H1 (cell line): Measurements from ENCODE around the gene REM2. TPM values are rescaled to one million over a fixed set of nuclear protein-coding genes. Genes with fewer than 3 reads are reported as not detected.

Source experiments
- CTCF ChIA-PET: fragments of 300-600 bp; sonication (Branson Sonifier 250); formaldehyde crosslinking; loops from one replicate; lab custom pipeline; 2021; ENCODE audit not compliant: partially characterized antibody; lab: Charles Lee
- POLR2A ChIA-PET: fragments of 300-600 bp; sonication (Branson Sonifier 250); formaldehyde crosslinking; loops from one replicate; lab custom pipeline; 2021; ENCODE audit warnings: inconsistent platforms; ENCODE audit not compliant: partially characterized antibody; lab: Charles Lee
- DNase-seq, 2 experiments: peaks; one replicate each; pipeline versions ENCODE4 v3.0.0 to v3.0.0-alpha.2; 2010 to 2022; ENCODE audit warnings: low spot score in 2 of 2, low read depth in 1 of 2, mixed read lengths in 1 of 2
- FAIRE-seq: peaks from 2 replicates; lab custom pipeline; 2011; peaks lifted over from hg19 to GRCh38; lab: Jason Lieb, UNC
- H2AFZ ChIP-seq: 2 replicates; pipeline ENCODE4 v1.8.1; 2012; ENCODE audit warnings: low read length, inconsistent platforms
- H2AK5ac ChIP-seq: 2 replicates; pipeline ENCODE4 v1.6.1; 2013; ENCODE audit warnings: low read depth, low read length
- H2BK120ac ChIP-seq: replicated peaks from 2 replicates; pipeline ENCODE3; 2013; ENCODE audit warnings: low read depth, low read length, inconsistent platforms
- H2BK12ac ChIP-seq: 2 replicates; pipeline ENCODE4 v1.6.1; 2013; ENCODE audit warnings: low read depth, low read length
- H2BK15ac ChIP-seq: 2 replicates; pipeline ENCODE4 v1.6.1; 2013; ENCODE audit warnings: low read length
- H2BK20ac ChIP-seq: 2 replicates; pipeline ENCODE4 v1.6.1; 2013; ENCODE audit warnings: low read length
- H2BK5ac ChIP-seq: 2 replicates; pipeline ENCODE4 v1.6.1; 2013; ENCODE audit warnings: low read depth, low read length
- H3K14ac ChIP-seq: 2 replicates; pipeline ENCODE4 v1.6.1; 2013; ENCODE audit warnings: inconsistent platforms; ENCODE audit not compliant: insufficient read length
- H3K18ac ChIP-seq: 2 replicates; pipeline ENCODE4 v1.6.1; 2013; ENCODE audit warnings: low read length; ENCODE audit errors: extremely low read depth
- H3K23ac ChIP-seq: 2 replicates; pipeline ENCODE4 v1.6.1; 2013; ENCODE audit warnings: inconsistent platforms; ENCODE audit not compliant: insufficient read length
- H3K23me2 ChIP-seq: 2 replicates; pipeline ENCODE4 v1.6.1; 2013; ENCODE audit warnings: low read depth, low read length
- H3K27ac ChIP-seq: 2 replicates; pipeline ENCODE4 v1.6.1; 2011; ENCODE audit warnings: low read depth, low read length, inconsistent platforms
- H3K27me3 ChIP-seq, 4 experiments: replicated peaks in 1 of 4; 1 replicate in 1 of 4; 2 replicates in 3 of 4; pipeline versions ENCODE4 v1.6.1 to v1.8.1; 2011 to 2013; ENCODE audit warnings: low read length in 3 of 4, mild to moderate bottlenecking in 3 of 4, inconsistent platforms in 2 of 4, mixed read lengths in 2 of 4, moderate library complexity in 1 of 4; ENCODE audit not compliant: control insufficient read depth in 3 of 4, insufficient read depth in 3 of 4; ENCODE audit errors: extremely low read depth in 1 of 4
- H3K36me3 ChIP-seq, 4 experiments: 2 replicates each; pipeline versions ENCODE4 v1.6.1 to v1.8.1; 2011 to 2013; ENCODE audit warnings: mild to moderate bottlenecking in 4 of 4, low read length in 3 of 4, moderate library complexity in 2 of 4, control low read depth in 1 of 4, inconsistent platforms in 1 of 4; ENCODE audit not compliant: insufficient read depth in 4 of 4, control insufficient read depth in 2 of 4
- H3K4ac ChIP-seq: replicated peaks from 2 replicates; pipeline ENCODE3; 2013; ENCODE audit warnings: low read length, low read depth, mixed read lengths, inconsistent platforms; ENCODE audit not compliant: insufficient read length
- H3K4me1 ChIP-seq, 4 experiments: replicated peaks in 1 of 4; 1 replicate in 1 of 4; 2 replicates in 3 of 4; pipeline versions ENCODE4 v1.6.1 to v1.8.1; 2011 to 2013; ENCODE audit warnings: low read length in 3 of 4, inconsistent platforms in 2 of 4, mixed read lengths in 1 of 4; ENCODE audit not compliant: insufficient read depth in 4 of 4, control insufficient read depth in 3 of 4
- H3K4me2 ChIP-seq, 2 experiments: 2 replicates each; pipeline versions ENCODE4 v1.6.1 to v1.8.1; 2011 to 2013; ENCODE audit warnings: low read depth in 2 of 2, low read length in 2 of 2, control low read depth in 1 of 2, inconsistent platforms in 1 of 2, mild to moderate bottlenecking in 1 of 2; ENCODE audit not compliant: insufficient read depth in 1 of 2
- H3K4me3 ChIP-seq, 4 experiments: fragments of 200-600, 300-600 bp in 1 of 4; sonication (generic), shearing (Covaris generic), sonication (Bioruptor Twin) in 1 of 4; 2 replicates each; pipeline versions ENCODE4 v1.5.1 to v1.8.1; 2011 to 2016; ENCODE audit warnings: low read length in 4 of 4, low read depth in 3 of 4, control low read depth in 2 of 4, inconsistent platforms in 2 of 4, mild to moderate bottlenecking in 2 of 4, mixed read lengths in 1 of 4, moderate library complexity in 1 of 4; ENCODE audit not compliant: insufficient read depth in 2 of 4; ENCODE audit errors: extremely low read depth in 1 of 4
- H3K56ac ChIP-seq: replicated peaks from 2 replicates; pipeline ENCODE3; 2013; ENCODE audit warnings: low read depth, mild to moderate bottlenecking, mixed read lengths, low read length, inconsistent platforms; ENCODE audit not compliant: insufficient read length
- H3K79me1 ChIP-seq: 2 replicates; pipeline ENCODE4 v1.6.1; 2013; ENCODE audit warnings: low read depth, low read length, control low read depth
- H3K79me2 ChIP-seq, 2 experiments: 2 replicates each; pipeline versions ENCODE4 v1.6.1 to v1.8.1; 2012 to 2013; ENCODE audit warnings: low read length in 2 of 2, mild to moderate bottlenecking in 2 of 2, inconsistent platforms in 1 of 2; ENCODE audit not compliant: insufficient read depth in 2 of 2, control insufficient read depth in 1 of 2
- H3K9ac ChIP-seq, 4 experiments: replicated peaks in 1 of 4; 1 replicate in 1 of 4; 2 replicates in 3 of 4; pipeline versions ENCODE4 v1.6.1 to v1.8.1; 2011 to 2013; ENCODE audit warnings: low read depth in 3 of 4, low read length in 3 of 4, control low read depth in 2 of 4, mild to moderate bottlenecking in 2 of 4, moderate library complexity in 2 of 4, inconsistent platforms in 1 of 4; ENCODE audit errors: extremely low read depth in 1 of 4
- H3K9me3 ChIP-seq, 2 experiments: 2 replicates each; pipeline versions ENCODE4 v1.6.1 to v1.8.1; 2012 to 2013; ENCODE audit warnings: mild to moderate bottlenecking in 2 of 2, moderate library complexity in 2 of 2, control low read depth in 1 of 2, inconsistent platforms in 1 of 2, low read depth in 1 of 2, low read length in 1 of 2, mixed read lengths in 1 of 2; ENCODE audit not compliant: insufficient read depth in 2 of 2
- H4K20me1 ChIP-seq, 2 experiments: replicated peaks in 1 of 2; 2 replicates each; pipeline versions ENCODE3 to v1.8.1; 2011 to 2013; ENCODE audit warnings: inconsistent platforms in 2 of 2, low read length in 2 of 2, mild to moderate bottlenecking in 1 of 2; ENCODE audit not compliant: insufficient read depth in 2 of 2, control insufficient read depth in 1 of 2
- H4K5ac ChIP-seq: 2 replicates; pipeline ENCODE4 v1.6.1; 2013; ENCODE audit warnings: low read length, low read depth, mixed read lengths, inconsistent platforms; ENCODE audit not compliant: insufficient read length
- H4K8ac ChIP-seq: 2 replicates; pipeline ENCODE4 v1.8.0; 2013; ENCODE audit warnings: mild to moderate bottlenecking, moderate library complexity, low read length, inconsistent platforms; ENCODE audit not compliant: insufficient read depth; ENCODE audit errors: extremely low read depth
- H4K91ac ChIP-seq: replicated peaks from 2 replicates; pipeline ENCODE3; 2013; ENCODE audit warnings: low read length, mixed read lengths, inconsistent platforms; ENCODE audit not compliant: insufficient read length
- CEBPB ChIP-seq: IDR thresholded peaks from 2 replicates; pipeline ENCODE4 v1.6.1; 2012; ENCODE audit warnings: low read depth, low read length
- CHD2 ChIP-seq: IDR thresholded peaks from 2 replicates; pipeline ENCODE4 v1.6.1; 2012; ENCODE audit warnings: low read length, improper control_type of control experiment
- EZH2 ChIP-seq: fragments of 200-600 bp; sonication (generic); IDR thresholded peaks from 2 replicates; pipeline ENCODE4 v1.7.1; 2012; ENCODE audit warnings: low read depth, mild to moderate bottlenecking, moderate library complexity, low read length, inconsistent platforms; ENCODE audit not compliant: severe bottlenecking
- KDM1A ChIP-seq: fragments of 200-600, 300-600 bp; sonication (generic); IDR thresholded peaks from 2 replicates; pipeline ENCODE4 v1.7.1; 2016; ENCODE audit warnings: mild to moderate bottlenecking, low read length, borderline replicate concordance
- KDM5A ChIP-seq: fragments of 200-600 bp; IDR thresholded peaks from 2 replicates; pipeline ENCODE4 v1.7.1; 2012; ENCODE audit warnings: mild to moderate bottlenecking, low read length, inconsistent platforms, mixed read lengths
- SP4 ChIP-seq: IDR thresholded peaks from 2 replicates; pipeline ENCODE4 v1.6.1; 2012; ENCODE audit warnings: low read length, inconsistent platforms
- WGBS, 2 experiments: shearing (Covaris generic) in 1 of 2; methylation state at CpG; one replicate each; pipeline versions ENCODE4 v1.1.6 to v1.1.7; 2013 to 2015; ENCODE audit warnings: low lambda C conversion rate in 2 of 2, mixed read lengths in 2 of 2, inconsistent platforms in 1 of 2, low coverage in 1 of 2, missing lambda C conversion rate in 1 of 2; ENCODE audit not compliant: insufficient replicate concordance in 2 of 2, insufficient coverage in 1 of 2, insufficient read length in 1 of 2; ENCODE audit errors: extremely low coverage in 1 of 2, missing lambda C conversion rate in 1 of 2; 5-methylcytosine and 5-hydroxymethylcytosine counted together
- polyA plus RNA-seq, 7 experiments: library from polyadenylated mRNA; depleted of rRNA in 3 of 7; stranded (reverse) in 5 of 7; unstranded in 2 of 7; fragments of >200 nt in 5 of 7; fragments of 200-250 nt in 2 of 7; gene quantifications; 1 replicate in 5 of 7; 2 replicates in 1 of 7; 4 replicates in 1 of 7; pipeline versions ENCODE4 v1.2.1 to v1.2.3, GENCODE V29; 2011 to 2013; ENCODE audit warnings: missing spikeins in 2 of 7, mixed read lengths in 2 of 7
- total RNA-seq: library from RNA; stranded (reverse); fragmentation: NEBNext Ultra II Directional; extraction: Animal tissue kit (Norgen Biotek cat#: 25700); gene quantifications from 2 replicates; pipeline ENCODE4 v1.2.1, GENCODE V29; 2021
- TF ChIP-seq, protein P1 (sequence below), 3 experiments: IDR thresholded peaks; 1 replicate in 2 of 3; 2 replicates in 1 of 3; pipeline versions ENCODE4 v1.5.1 to v1.6.1; 2011; ENCODE audit warnings: low read length in 3 of 3, mild to moderate bottlenecking in 3 of 3, inconsistent platforms in 2 of 3, low read depth in 1 of 3, moderate library complexity in 1 of 3; ENCODE audit not compliant: insufficient read depth in 1 of 3; ENCODE audit errors: control extremely low read depth in 1 of 3

The REM2 gene
- total and polyA plus RNA-seq, 2 of the 8 experiments (the other 6 are each of a cell fraction or from before 2014, with no cell fraction given), result 1.00 to 1.1 TPM

DNA sequence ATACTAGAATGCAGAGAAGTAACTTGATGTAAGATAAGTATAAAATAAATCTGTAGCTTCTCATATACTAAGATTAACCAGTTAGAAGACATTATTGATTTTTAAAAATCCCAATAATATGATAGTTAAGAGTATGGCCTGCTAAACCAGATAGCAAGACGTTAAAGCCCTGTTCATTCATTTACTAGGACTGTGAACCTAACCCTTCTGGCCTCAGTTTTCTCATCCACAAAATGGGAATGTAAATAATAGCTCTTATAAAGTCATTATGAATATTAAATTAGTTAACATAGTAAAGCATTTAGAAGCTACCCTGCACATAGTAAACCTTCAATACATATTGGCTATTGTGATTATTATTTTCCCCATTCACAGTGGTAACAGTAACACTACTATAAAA is 52.1 kb downstream of the REM2 start:
- H3K9me3 ChIP-seq, result no peaks in the 10 kb centered on the region
- no peak overlapping the region for H3K4me3 ChIP-seq
- H3K56ac ChIP-seq, result no peak overlapping the region
- WGBS, 2 experiments, result 94% methylated on average over 1 of the region's 1 CpG; no CpG with 5 or more reads in 1 of the 2 experiments
- H2BK12ac ChIP-seq, result no peak overlapping the region
- H2BK5ac ChIP-seq, result no peak overlapping the region
- no peak overlapping the region for H2AFZ ChIP-seq
- no peak overlapping the region for H3K4me2 ChIP-seq
- no peaks in the 10 kb centered on the region for H3K27me3 ChIP-seq
- H3K23me2 ChIP-seq, result peaks cover under 1% of the 10 kb centered on the region; the same call in 1 of the 2 replicates
- H3K14ac ChIP-seq, result no peak overlapping the region
- no peak overlapping the region for H4K91ac ChIP-seq
- H2AK5ac ChIP-seq, result no peak overlapping the region
- no peak overlapping the region for H4K5ac ChIP-seq
- ChIA-PET CTCF (interaction anchor here (1.0 to 1.4 kb wide), 8 partner anchors 9 to 121 kb away, joined by 3 to 6 read pairs (median 4); no protein-coding TSS in a partner anchor), POLR2A (interaction anchor here (0.6 to 2.3 kb wide), 8 partner anchors 9 to 143 kb away, joined by 3 to 7 read pairs (median 3); partner anchors contain the start of genes AJUBA and HAUS4)
- H3K4ac ChIP-seq, result no peak overlapping the region
- DNase-seq (no peak), FAIRE-seq (no peak)
- no peaks in the 10 kb centered on the region for H3K79me2 ChIP-seq
- H3K9ac ChIP-seq, result no peak overlapping the region
- H3K23ac ChIP-seq, result no peak overlapping the region
- H3K79me1 ChIP-seq, result no peaks in the 10 kb centered on the region
- no peaks in the 10 kb centered on the region for H4K20me1 ChIP-seq
- H2BK15ac ChIP-seq, result no peak overlapping the region
- H3K18ac ChIP-seq, result no peak overlapping the region
- no peak overlapping the region for H4K8ac ChIP-seq
- H3K36me3 ChIP-seq, result no peaks in the 10 kb centered on the region
- H2BK120ac ChIP-seq, result no peak overlapping the region
- H2BK20ac ChIP-seq, result no peak overlapping the region
- no peak overlapping the region for H3K27ac ChIP-seq
- H3K4me1 ChIP-seq, result no peaks in the 10 kb centered on the region
- TF ChIP-seq CHD2, result no peak
- no peak for TF ChIP-seq KDM5A
- no peak for TF ChIP-seq SP4
- no peak for TF ChIP-seq CEBPB
- no peak for TF ChIP-seq KDM1A
- TF ChIP-seq EZH2, result no peak
- TF ChIP-seq, protein P1, sequence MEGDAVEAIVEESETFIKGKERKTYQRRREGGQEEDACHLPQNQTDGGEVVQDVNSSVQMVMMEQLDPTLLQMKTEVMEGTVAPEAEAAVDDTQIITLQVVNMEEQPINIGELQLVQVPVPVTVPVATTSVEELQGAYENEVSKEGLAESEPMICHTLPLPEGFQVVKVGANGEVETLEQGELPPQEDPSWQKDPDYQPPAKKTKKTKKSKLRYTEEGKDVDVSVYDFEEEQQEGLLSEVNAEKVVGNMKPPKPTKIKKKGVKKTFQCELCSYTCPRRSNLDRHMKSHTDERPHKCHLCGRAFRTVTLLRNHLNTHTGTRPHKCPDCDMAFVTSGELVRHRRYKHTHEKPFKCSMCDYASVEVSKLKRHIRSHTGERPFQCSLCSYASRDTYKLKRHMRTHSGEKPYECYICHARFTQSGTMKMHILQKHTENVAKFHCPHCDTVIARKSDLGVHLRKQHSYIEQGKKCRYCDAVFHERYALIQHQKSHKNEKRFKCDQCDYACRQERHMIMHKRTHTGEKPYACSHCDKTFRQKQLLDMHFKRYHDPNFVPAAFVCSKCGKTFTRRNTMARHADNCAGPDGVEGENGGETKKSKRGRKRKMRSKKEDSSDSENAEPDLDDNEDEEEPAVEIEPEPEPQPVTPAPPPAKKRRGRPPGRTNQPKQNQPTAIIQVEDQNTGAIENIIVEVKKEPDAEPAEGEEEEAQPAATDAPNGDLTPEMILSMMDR (IDR thresholded peaks at IDR 0.05; ENCODE audit: control extremely low read depth in 1 of 3, insufficient read depth in 1 of 3, low read depth in 1 of 3, low read length in 3 of 3), result no peak
